A673 (cell line): Measurements from ENCODE around the gene PRMT5. TPM values are rescaled to one million over a fixed set of nuclear protein-coding genes. Genes with fewer than 3 reads are reported as not detected.
A peak's percentile ranks its signal among the peaks of the same experiment; 100 is the strongest.

Experiments
- BruUV-seq: library from RNA; stranded (reverse); fragments of 400-500 nt; replicated peaks from 2 replicates; lab custom pipeline; 2021; lab: Mats Ljungman, UMichigan
- CTCF ChIA-PET: fragments of 300-600 bp; sonication (Branson Sonifier 250); formaldehyde crosslinking; loops from one replicate; lab custom pipeline; 2022; ENCODE audit warnings: antibody characterized with exemption; lab: Charles Lee
- POLR2A ChIA-PET: fragments of 300-600 bp; sonication (Branson Sonifier 250); formaldehyde crosslinking; loops from one replicate; lab custom pipeline; 2022; ENCODE audit warnings: antibody characterized with exemption; ENCODE audit not compliant: low non-redundant PET; lab: Charles Lee
- DNase-seq: peaks from one replicate; pipeline ENCODE4 v3.0.0-alpha.2; 2015; ENCODE audit warnings: low spot score
- H3K27ac ChIP-seq: fragments of 200-600 bp; sonication (generic); 2 replicates; pipeline ENCODE4 v1.5.1; 2016; ENCODE audit warnings: mixed run types, low read depth, mild to moderate bottlenecking, mixed read lengths, antibody characterized with exemption, low read length; ENCODE audit not compliant: poor library complexity, severe bottlenecking
- H3K27me3 ChIP-seq: fragments of 200-600 bp; sonication (generic); replicated peaks from 2 replicates; pipeline ENCODE4 v1.6.1; 2017; ENCODE audit warnings: mixed run types, low read depth, mild to moderate bottlenecking, mixed read lengths, antibody characterized with exemption, low read length; ENCODE audit not compliant: insufficient read depth, poor library complexity
- H3K36me3 ChIP-seq: fragments of 200-600 bp; sonication (generic); 2 replicates; pipeline ENCODE4 v1.6.1; 2016; ENCODE audit warnings: mixed run types, mild to moderate bottlenecking, mixed read lengths, antibody characterized with exemption, low read length; ENCODE audit not compliant: insufficient read depth, poor library complexity, severe bottlenecking
- H3K4me1 ChIP-seq: fragments of 200-600 bp; sonication (generic); 2 replicates; pipeline ENCODE4 v1.6.1; 2017; ENCODE audit warnings: mixed run types, mild to moderate bottlenecking, mixed read lengths, antibody characterized with exemption, low read length; ENCODE audit not compliant: insufficient read depth, poor library complexity, severe bottlenecking
- H3K4me3 ChIP-seq: fragments of 200-600 bp; sonication (generic); 2 replicates; pipeline ENCODE4 v1.5.1; 2016; ENCODE audit warnings: low read depth, mixed run types, mild to moderate bottlenecking, mixed read lengths, low read length; ENCODE audit not compliant: poor library complexity, severe bottlenecking
- H3K9me3 ChIP-seq: fragments of 200-600 bp; sonication (generic); 2 replicates; pipeline ENCODE4 v1.6.1; 2016; ENCODE audit warnings: mixed run types, low read depth, mild to moderate bottlenecking, mixed read lengths, antibody characterized with exemption, low read length; ENCODE audit not compliant: poor library complexity, severe bottlenecking
- CTCF ChIP-seq: fragments of 300-800, 200-600 bp; sonication (generic); conservative IDR thresholded peaks from 2 replicates; pipeline ENCODE4 v1.5.1; 2017; ENCODE audit warnings: low read depth, mild to moderate bottlenecking, antibody characterized with exemption, low read length, moderate library complexity, mixed read lengths
- EZH2 ChIP-seq: fragments of 200-600 bp; sonication (generic); IDR thresholded peaks from 2 replicates; pipeline ENCODE4 v1.6.1; 2017; ENCODE audit warnings: borderline replicate concordance, low read depth, mild to moderate bottlenecking, mixed read lengths, antibody characterized with exemption, low read length; ENCODE audit not compliant: poor library complexity, severe bottlenecking
- intact Hi-C: fragments of 100-400 bp; cut with micrococcal nuclease; formaldehyde crosslinking; loops from one replicate; pipeline ENCODE4 v1.10.0; 2022; ENCODE audit not compliant: unreplicated experiment
- total RNA-seq: library from RNA; stranded (reverse); gene quantifications from 2 replicates; pipeline ENCODE4 v1.2.3, GENCODE V29; 2021

Gene PRMT5
- total RNA-seq, 1 experiment from 2014 or later: 273 TPM

GRCh38 chr14:22926316-22926715 is 2.9 kb downstream of the PRMT5 start:
- intact Hi-C loops: loop anchor here (5.0 kb wide), 1 partner anchor 56 kb away; the partner anchor contains the start of gene AJUBA
- POLR2A ChIA-PET: no interaction called here

DNA sequence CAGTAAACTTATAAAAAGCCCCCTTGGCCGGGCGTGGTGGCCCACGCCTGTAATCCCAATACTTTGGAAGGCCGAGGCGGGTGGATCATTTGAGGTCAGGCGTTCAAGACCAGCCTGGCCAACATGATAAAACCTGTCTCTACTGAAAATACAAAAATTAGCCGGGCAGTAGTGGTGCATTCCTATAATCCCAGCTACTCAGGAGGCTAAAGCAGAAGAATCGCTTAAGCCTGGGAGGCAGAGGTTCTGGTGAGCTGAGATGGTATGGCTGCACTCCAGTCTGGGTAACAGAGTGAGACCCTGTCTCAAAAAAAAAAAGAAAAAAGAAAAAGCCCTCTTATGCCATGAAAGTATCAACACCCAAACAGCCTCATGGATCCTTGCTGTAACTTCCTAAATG is 3.7 kb downstream of the PRMT5 start:
- BruUV-seq: no TSS peak
- peaks cover 39% of the 10 kb centered on the region for H3K4me1 ChIP-seq
- no peak for DNase-seq
- peaks cover 62% of the 10 kb centered on the region for H3K36me3 ChIP-seq
- H3K27ac ChIP-seq: no peak overlapping the region
- no peak for TF ChIP-seq EZH2
- no peak for TF ChIP-seq CTCF
- ChIA-PET CTCF (no interaction called here), POLR2A (no interaction called here)
- no peaks in the 10 kb centered on the region for H3K9me3 ChIP-seq
- no peaks in the 10 kb centered on the region for H3K27me3 ChIP-seq
- intact Hi-C loops: loop anchor here (5.0 kb wide), 1 partner anchor 57 kb away; the partner anchor contains the start of gene AJUBA
- H3K4me3 ChIP-seq: no peak overlapping the region

More at GRCh38 chr14:22926316-22926715, 2.9 kb downstream of the PRMT5 start:
- DNase-seq: no peak
- Histone ChIP-seq H3K27me3 (no peaks in the 10 kb centered on the region), H3K4me1 (peaks cover 39% of the 10 kb centered on the region), H3K4me3 (no peak overlapping the region), H3K9me3 (no peaks in the 10 kb centered on the region), H3K27ac (no peak overlapping the region), H3K36me3 (peaks cover 54% of the 10 kb centered on the region)
- TF ChIP-seq EZH2 (no peak), CTCF (no peak)
- BruUV-seq: no TSS peak
- CTCF ChIA-PET: no interaction called here

DNA sequence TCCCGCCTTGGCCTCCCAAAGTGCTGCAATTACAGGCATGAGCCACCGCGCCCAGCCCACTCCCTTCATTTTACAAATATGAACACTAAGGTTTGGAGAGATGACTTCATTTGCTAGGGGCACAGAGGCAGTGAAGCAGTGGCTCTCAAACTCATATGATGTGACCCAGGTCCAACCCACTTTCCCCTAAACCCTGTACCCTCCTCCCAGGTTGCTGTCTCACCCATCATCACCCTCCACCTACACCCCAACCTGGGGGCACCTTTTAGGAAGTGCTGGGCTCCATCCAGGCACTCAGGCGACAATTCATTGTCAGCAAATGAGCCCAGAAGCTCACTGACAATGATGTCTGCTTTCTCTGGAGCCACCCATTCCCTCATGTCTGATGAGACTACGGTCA is 5.4 kb downstream of the PRMT5 start:
- Histone ChIP-seq H3K27me3 (no peaks in the 10 kb centered on the region), H3K9me3 (no peaks in the 10 kb centered on the region), H3K4me1 (peaks cover 44% of the 10 kb centered on the region), H3K36me3 (peaks cover 71% of the 10 kb centered on the region), H3K27ac (peak overlapping the region; percentile 17), H3K4me3 (no peak overlapping the region)
- POLR2A ChIA-PET: no interaction called here
- intact Hi-C loops: no loop called here
- CTCF ChIA-PET: no interaction called here
- no peak for TF ChIP-seq EZH2
- no peak for TF ChIP-seq CTCF
- no TSS peak for BruUV-seq
- DNase-seq: no peak
